PC-9 (cell line): ENCODE results near the gene SLC16A8.

Experiments used
- CTCF ChIP-seq: fragments of 200-600 bp; sonication (generic); conservative IDR thresholded peaks from 2 replicates; pipeline ENCODE4 v1.6.1; 2017; ENCODE audit warnings: mixed run types, antibody characterized with exemption, mild to moderate bottlenecking, moderate library complexity
- EZH2 ChIP-seq: fragments of 200-600 bp; sonication (generic); IDR thresholded peaks from 2 replicates; pipeline ENCODE4 v1.8.0; 2017; ENCODE audit warnings: antibody characterized with exemption, low read depth

GRCh38 chr22:38125751-38126201 lies 41.8 kb upstream of the SLC16A8 start:
- TF ChIP-seq CTCF (no peak), EZH2 (no peak)
